ENCODE data around the gene NOS1AP. TPM values are rescaled to one million over a fixed set of nuclear protein-coding genes. Genes with fewer than 3 reads are reported as not detected.
A peak's percentile ranks its signal among the peaks of the same experiment; 100 is the strongest.
"Not testable (repeated sequence)": the region's sequence is repeated elsewhere in the genome, so short reads cannot be mapped to it uniquely, and the experiment has no call there.

The NOS1AP gene
- total RNA-seq, 1 donor from 2014 or later = 1.4 TPM

DNA sequence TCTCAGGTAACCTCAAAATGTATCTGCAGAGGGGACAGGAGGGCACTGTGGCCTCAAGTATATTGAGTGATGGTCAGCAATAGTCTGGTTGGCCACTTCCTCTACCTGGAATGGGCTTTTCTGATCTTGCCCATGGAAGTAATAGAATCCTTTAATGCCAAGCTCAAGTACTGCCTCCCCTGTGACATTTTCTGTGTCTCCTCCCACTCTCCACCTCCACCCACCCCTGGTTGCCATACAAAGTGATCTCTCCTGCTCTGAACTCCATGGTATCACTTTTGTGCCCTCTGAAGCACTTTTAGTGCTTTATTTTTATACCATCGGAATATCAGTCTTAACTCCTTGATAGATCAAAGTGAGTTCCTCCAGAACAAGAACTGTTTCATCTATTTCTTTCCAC lies 9.2 kb upstream of the NOS1AP start:
- ATAC-seq = no peak

DNA sequence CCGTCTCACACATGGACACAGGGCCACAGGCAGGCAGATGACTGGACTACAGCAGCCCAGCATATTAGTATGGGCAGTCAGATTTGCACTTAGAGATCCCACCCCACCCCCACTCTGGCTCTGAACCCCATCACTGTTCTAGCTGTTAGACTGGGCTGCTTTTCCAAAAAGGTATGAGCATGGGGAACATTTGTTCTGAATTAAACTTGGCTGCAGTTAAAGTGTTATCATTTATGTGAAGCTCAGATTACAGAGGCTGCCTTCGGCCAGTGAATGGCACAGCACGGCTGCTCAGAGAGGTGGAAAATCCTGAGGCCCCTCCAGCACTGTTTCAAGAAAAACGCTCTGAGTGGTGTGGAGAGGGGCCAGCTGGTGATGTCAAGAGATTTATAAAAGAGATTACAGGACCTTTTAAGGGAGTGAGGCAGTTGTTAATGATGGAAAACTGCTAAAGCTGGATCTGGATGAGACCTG lies 6.9 kb upstream of the NOS1AP start:
- ATAC-seq = no peak

GRCh38 chr1:162065016-162065415 lies 4.5 kb upstream of the NOS1AP start:
- ATAC-seq = no peak

GRCh38 chr1:162066836-162067235 lies 2.7 kb upstream of the NOS1AP start:
- ATAC-seq = not testable (repeated sequence)

- ATAC-seq = no peak
Measured at GRCh38 chr1:162067466-162067865, 2.0 kb upstream of the NOS1AP start.

GRCh38 chr1:162068301-162068700 lies 1.2 kb upstream of the NOS1AP start:
- no peak for ATAC-seq

DNA sequence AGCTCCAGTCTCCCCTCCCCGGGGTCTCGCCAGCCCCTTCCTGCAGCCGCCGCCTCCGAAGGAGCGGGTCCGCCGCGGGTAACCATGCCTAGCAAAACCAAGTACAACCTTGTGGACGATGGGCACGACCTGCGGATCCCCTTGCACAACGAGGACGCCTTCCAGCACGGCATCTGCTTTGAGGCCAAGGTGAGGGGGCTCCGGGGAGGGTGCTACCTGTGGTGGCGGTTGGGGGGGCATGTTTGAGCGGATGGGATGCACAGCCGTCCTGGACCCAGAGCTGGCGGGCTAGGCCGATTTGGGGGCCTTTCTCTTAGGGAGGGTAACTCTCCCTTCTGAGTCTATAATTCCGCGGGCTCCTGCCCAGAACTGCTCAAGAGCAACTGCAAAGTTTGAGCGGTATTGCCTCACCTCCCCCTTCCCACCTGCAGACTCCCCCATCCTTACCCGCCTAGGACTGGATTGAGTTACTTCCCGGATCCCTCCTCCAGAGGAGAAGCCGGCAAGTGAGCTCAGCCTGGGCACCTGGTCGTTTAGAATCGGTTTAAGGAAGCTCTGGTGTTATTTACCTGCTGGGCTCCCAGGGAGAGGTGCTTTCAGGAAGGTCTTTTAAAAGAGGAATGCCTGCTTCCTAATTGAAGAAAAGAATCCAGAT lies 730 bp downstream of the NOS1AP start:
- ATAC-seq = peak; percentile 35

GRCh38 chr1:162070825-162071224 lies 1.3 kb downstream of the NOS1AP start:
- no peak for ATAC-seq

DNA sequence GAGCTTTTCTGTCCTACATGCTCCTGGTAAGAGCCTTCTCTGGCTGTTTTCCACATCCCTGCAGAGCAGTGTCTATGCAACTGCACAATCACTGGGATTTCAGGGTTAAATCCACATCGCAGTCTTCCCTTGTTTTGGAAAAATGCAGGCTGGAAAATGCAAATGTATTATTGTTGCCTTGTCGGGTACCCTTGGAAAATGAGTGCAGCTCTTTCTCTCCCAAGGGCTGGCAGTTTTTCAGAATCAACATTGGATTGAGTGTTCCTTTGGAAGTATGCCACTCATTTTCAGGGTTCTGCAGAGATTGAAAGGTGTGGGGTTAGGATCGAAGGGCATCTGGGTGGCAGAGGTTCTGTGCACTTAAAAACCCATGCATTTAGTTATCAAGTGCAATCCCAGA lies 3.2 kb downstream of the NOS1AP start:
- ATAC-seq = no peak

DNA sequence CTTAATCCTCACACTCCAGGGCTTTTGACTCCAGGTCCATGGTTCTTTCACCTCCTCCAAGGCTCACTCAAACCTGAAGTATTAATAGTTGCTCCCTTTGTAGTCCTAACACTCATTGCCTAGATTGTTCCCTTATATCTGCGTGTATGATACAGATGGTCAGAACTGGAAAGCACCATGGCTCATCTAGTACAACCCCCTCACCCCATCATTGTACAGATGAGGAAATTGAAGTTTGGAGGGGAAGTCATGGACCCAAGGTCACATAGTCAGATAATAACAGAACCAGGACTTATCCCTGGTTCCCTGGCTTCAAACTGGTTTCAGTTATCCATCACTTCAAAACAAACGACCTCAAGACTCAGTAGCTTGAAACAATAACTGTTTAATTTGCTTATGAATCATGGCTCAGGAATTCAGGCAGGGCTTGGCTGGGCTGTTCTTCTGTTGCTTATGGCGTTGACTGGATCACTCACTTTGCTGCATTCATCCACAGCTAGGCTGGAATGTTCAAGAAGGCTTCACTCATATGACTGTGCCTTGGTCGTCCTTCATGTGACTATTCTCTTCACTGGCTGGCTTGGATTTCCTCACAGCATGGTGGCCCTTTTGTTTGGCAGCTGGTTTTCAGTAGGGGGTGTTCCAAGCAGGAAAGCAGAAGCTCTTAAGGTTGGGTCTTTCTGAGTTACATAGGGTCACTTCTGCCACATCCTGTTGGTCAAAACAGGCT lies 5.0 kb downstream of the NOS1AP start:
- peak; percentile 70 for ATAC-seq

- ATAC-seq = no peak
Measured at GRCh38 chr1:162075862-162076261, 6.4 kb downstream of the NOS1AP start.

DNA sequence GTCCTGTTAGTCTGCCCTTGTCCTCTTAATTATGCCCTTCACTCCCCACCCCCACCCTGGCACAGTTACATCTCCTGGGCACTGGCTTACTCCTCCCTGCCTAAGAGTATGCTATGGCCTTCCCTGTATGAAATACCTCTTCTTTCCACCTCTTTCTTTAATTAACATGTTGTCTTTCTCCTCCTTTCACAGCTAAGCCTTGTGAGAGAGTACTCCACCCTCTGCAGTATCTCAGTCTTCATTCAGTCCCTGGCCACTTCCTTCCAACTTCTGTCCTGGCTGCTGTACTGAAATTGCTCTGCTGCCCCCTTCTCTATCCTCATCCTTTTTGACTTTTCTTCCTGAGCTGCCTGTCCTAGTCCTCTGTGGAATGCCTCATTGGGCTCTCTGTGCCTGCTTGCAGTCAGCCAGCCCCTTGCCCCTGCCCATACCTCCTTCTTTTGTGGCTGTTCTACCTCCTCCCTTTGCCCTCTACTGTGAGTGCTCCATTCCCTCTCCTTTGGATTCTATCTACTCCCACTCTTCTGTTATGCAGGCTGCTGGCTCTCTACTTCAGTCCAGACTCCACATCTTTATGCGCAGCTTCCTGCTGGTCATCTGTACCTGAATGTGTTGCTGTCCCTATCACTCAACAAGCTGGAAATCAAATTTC lies 8.3 kb downstream of the NOS1AP start:
- ATAC-seq = no peak

DNA sequence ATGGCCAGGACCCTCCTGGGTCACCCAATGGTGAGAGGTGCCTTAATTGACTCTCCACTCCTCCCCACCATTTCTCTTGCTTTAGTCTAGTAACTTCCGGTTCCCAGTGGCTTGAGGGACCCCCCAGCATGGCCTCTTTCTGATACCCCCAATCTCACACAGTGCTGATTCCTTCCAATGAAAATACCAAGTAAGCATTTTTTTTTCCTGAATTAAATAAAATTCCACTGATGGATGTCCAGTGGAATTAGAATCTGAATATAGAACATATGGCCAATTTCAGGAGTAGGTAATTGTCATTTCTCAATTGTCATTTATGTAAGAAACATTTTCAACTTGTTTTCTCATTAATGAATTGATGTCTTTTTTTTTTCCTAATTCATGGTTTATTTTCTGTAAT lies 9.5 kb downstream of the NOS1AP start:
- no peak for ATAC-seq

DNA sequence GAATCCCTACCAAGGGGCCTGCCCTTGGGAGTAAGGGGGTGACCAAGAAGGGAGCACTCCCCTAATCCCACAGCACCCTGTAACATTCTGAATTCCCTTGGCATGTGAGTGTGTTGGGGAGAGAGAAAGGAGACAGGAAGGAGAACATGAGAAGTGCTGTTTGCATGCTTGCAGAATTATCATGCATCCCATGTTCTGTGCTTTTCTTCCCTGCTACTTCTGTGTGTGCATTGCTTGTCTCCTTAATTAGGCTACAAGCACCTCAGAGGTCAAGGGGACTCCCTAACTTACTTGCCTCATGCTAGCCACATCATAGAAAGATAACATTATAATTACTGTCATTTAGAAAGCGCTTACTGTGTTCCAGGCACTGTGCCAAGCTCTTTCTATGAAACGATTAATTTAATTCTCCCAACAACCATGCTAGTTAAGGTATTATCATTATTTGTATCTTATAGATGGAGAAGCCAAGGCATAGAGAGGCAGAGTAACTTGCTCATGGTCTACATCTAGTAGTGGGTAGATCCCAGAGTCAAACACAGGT lies 11.1 kb downstream of the NOS1AP start:
- ATAC-seq = no peak

- ATAC-seq = no peak
Measured at GRCh38 chr1:162081316-162081715, 11.8 kb downstream of the NOS1AP start.

GRCh38 chr1:162082080-162082479 lies 12.6 kb downstream of the NOS1AP start:
- ATAC-seq = not testable (repeated sequence)

DNA sequence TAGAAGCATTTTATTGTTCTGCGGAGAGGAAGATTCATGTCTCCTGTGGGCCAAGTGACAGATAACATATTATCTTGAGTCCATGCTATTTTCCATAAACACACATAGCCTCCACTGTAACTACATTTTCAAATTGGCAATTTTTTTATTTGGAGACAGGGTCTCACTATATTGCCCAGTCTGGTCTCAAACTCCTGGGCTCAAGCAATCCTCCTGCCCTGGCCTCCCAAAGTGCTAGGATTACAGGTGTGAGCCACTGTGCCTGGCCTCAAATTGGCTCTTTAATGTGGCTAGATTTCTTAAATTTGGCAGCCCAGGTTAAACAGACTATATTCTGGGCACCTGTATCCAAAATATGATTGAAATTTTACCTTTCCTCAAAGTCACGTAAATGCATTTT lies 13.8 kb downstream of the NOS1AP start:
- ATAC-seq = no peak

- ATAC-seq = no peak
Measured at GRCh38 chr1:162085991-162086390, 16.5 kb downstream of the NOS1AP start.

DNA sequence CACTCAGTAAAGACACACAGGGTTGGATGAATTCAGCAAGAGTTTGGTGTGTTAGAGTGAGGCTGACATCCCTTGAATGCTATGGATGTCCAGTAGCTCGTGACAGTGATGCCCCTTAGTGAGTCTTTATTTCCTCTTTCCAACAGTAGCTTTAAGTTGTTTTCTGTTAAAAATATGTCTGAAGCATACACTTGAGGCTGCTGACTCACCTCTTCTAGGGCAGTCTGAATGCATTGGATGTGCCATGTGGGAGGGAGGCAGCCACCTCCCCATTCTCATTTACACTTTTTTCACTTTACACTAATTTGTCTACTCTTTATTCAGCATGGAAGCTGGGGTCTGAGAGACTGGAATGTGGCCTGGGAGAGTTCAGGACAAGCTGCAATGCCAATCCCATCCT lies 17.6 kb downstream of the NOS1AP start:
- no peak for ATAC-seq

DNA sequence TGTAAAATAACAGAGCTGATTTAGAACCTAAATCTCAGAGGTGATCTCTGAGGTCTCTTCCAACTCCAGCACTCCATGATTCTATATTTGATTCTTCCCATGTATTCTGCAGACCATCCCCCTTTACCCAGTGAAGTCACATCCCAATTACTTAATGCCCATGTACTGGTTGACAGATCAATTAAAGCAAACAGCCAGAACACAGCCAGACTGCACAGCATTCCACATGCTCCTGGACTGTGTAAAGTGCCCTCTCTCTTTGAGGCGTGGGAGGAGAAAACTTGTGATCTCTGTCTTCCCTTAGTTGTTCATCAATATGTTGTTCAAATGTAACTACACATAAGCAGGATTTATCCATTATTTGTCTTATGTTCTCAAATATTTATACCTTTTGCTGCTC lies 18.1 kb downstream of the NOS1AP start:
- no peak for ATAC-seq

- no peak for ATAC-seq
Measured at GRCh38 chr1:162088281-162088969, 18.9 kb downstream of the NOS1AP start.

- ATAC-seq = no peak
Measured at GRCh38 chr1:162089748-162090147, 20.3 kb downstream of the NOS1AP start.

GRCh38 chr1:162090378-162090777 lies 20.9 kb downstream of the NOS1AP start:
- no peak for ATAC-seq
